Measurements from ENCODE around the gene MDP1. TPM values are rescaled to one million over a fixed set of nuclear protein-coding genes. Genes with fewer than 3 reads are reported as not detected.

The MDP1 gene
- total RNA-seq, 4 donors from 2014 or later, result 11.1 to 17.5 (median 14.4) TPM

DNA sequence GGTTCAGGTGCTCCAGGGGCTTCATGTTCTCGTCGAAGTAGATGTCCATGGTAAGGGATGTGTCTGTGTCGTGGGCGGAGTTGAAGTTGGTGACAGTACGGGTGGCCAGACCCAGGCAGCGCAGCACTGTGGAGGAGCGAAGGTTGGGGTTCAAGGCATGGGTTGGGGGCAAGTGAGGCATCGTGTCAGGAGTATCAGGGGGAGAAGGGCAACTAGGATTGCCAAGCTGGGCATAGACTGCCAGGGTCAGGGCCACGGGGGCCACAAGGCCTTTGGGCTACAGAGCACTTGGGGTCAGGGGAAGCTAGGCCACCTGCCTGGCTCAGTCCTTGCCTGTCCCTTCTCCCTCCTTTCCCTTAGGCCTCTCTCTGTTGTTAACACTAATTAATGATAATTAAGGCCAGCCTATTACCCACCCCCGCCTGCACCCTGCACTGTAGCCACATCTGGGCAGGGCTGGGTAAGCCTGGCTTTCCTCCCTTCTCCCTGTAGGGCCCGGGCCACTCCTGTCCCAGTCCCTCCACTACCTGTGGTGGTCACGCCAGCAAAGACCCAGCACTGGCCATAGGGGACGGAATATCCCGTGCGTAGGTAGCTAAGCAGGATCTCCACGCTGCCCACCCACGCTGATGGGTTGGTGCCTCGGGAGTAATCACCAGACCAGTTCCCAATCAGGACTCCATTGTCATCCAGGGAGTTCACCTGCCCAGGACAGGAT is 42.8 kb upstream of the MDP1 start:
- intact Hi-C loops (cut with DNase I), result no loop called here
- Histone ChIP-seq H3K4me3 (no peak overlapping the region), H3K4me1 (peaks cover 0 to 9% (median 2%) of the 10 kb centered on the region in 4 donors), H3K36me3 (peaks cover 0 to 18% (median 0%) of the 10 kb centered on the region in 4 donors), H3K27ac (replicated peaks in 1 of 4) (no peak overlapping the region), H3K27me3 (no peaks in the 10 kb centered on the region), H3K9me3 (no peaks in the 10 kb centered on the region)
- WGBS, result 90% methylated on average over 15 of the region's 18 CpGs
- no peak for DNase-seq (ENCODE audit: extremely low spot score)
- TF ChIP-seq, protein P1, sequence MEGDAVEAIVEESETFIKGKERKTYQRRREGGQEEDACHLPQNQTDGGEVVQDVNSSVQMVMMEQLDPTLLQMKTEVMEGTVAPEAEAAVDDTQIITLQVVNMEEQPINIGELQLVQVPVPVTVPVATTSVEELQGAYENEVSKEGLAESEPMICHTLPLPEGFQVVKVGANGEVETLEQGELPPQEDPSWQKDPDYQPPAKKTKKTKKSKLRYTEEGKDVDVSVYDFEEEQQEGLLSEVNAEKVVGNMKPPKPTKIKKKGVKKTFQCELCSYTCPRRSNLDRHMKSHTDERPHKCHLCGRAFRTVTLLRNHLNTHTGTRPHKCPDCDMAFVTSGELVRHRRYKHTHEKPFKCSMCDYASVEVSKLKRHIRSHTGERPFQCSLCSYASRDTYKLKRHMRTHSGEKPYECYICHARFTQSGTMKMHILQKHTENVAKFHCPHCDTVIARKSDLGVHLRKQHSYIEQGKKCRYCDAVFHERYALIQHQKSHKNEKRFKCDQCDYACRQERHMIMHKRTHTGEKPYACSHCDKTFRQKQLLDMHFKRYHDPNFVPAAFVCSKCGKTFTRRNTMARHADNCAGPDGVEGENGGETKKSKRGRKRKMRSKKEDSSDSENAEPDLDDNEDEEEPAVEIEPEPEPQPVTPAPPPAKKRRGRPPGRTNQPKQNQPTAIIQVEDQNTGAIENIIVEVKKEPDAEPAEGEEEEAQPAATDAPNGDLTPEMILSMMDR (IDR thresholded peaks at IDR 0.05), result no peak
- TF ChIP-seq POLR2AphosphoS5 (IDR thresholded peaks at IDR 0.05) (no peak), EP300 (IDR thresholded peaks at IDR 0.05) (no peak), POLR2A (IDR thresholded peaks at IDR 0.05; ENCODE audit: low read depth) (no peak)

DNA sequence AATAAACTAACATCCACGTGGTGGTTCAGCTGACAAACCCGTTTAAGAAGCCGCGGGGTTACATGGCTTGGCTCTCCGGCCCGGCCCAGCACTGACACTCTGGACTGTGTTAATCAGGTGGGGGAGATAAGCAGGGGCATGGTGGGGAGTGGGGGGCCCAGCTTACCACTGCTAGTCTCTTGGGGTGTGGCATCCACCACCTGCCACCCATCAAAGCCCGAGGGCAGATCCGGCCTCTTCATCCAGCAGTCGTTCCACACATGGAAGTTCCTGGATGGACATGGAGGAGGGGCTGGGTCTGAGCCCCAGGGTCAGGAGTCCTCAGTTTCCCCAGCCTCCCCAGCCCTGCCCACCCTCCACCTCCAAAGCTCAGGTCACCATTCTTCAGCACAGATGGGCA is 42.3 kb upstream of the MDP1 start:
- H3K4me1 ChIP-seq, result peaks cover 0 to 9% (median 2%) of the 10 kb centered on the region in 4 donors
- 85% methylated on average over 9 of the region's 9 CpGs for WGBS
- H3K27ac ChIP-seq (replicated peaks in 1 of 4), result no peak overlapping the region
- H3K36me3 ChIP-seq, result peaks cover 0 to 21% (median 0%) of the 10 kb centered on the region in 4 donors
- no peak for TF ChIP-seq POLR2A (IDR thresholded peaks at IDR 0.05; ENCODE audit: low read depth)
- TF ChIP-seq, protein P1 (IDR thresholded peaks at IDR 0.05), result no peak
- no peak for TF ChIP-seq POLR2AphosphoS5 (IDR thresholded peaks at IDR 0.05)
- no peak for TF ChIP-seq EP300 (IDR thresholded peaks at IDR 0.05)
- H3K9me3 ChIP-seq, result no peaks in the 10 kb centered on the region
- no peaks in the 10 kb centered on the region for H3K27me3 ChIP-seq
- intact Hi-C loops (cut with DNase I), result no loop called here
- no peak for DNase-seq (ENCODE audit: extremely low spot score)
- no peak overlapping the region for H3K4me3 ChIP-seq

DNA sequence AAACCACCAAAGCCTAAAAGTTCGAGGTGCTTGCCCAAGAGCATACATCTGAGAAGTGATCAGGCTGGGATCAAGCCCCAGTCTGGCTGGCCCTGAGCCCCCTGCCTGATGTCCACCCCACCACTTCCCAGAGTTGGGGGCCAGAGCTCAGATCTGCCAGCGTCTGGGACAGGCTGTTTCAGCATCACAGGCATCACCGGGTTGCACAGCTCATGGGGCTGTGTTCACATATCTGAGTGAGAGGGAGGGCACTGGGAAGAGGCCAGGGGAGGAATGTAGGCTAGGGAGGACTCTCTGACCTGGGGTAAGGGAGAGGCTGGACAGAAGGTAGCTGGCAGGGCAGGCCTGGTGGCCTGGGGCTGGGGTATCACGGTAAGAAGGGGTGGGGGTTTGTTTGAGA is 41.1 kb upstream of the MDP1 start:
- no peak overlapping the region for H3K27ac ChIP-seq (replicated peaks in 1 of 4)
- H3K27me3 ChIP-seq, result no peaks in the 10 kb centered on the region
- H3K36me3 ChIP-seq, result peaks cover 0 to 26% (median 0%) of the 10 kb centered on the region in 4 donors
- peaks cover 0 to 9% (median 2%) of the 10 kb centered on the region in 4 donors for H3K4me1 ChIP-seq
- H3K4me3 ChIP-seq, result no peak overlapping the region
- no peak for DNase-seq (ENCODE audit: extremely low spot score)
- H3K9me3 ChIP-seq, result no peaks in the 10 kb centered on the region
- WGBS, result 76% methylated on average over 4 of the region's 4 CpGs
- intact Hi-C loops (cut with DNase I), result no loop called here
- TF ChIP-seq POLR2A (IDR thresholded peaks at IDR 0.05; ENCODE audit: low read depth), result no peak
- TF ChIP-seq EP300 (IDR thresholded peaks at IDR 0.05), result no peak
- TF ChIP-seq POLR2AphosphoS5 (IDR thresholded peaks at IDR 0.05), result no peak
- TF ChIP-seq, protein P1 (IDR thresholded peaks at IDR 0.05), result no peak

DNA sequence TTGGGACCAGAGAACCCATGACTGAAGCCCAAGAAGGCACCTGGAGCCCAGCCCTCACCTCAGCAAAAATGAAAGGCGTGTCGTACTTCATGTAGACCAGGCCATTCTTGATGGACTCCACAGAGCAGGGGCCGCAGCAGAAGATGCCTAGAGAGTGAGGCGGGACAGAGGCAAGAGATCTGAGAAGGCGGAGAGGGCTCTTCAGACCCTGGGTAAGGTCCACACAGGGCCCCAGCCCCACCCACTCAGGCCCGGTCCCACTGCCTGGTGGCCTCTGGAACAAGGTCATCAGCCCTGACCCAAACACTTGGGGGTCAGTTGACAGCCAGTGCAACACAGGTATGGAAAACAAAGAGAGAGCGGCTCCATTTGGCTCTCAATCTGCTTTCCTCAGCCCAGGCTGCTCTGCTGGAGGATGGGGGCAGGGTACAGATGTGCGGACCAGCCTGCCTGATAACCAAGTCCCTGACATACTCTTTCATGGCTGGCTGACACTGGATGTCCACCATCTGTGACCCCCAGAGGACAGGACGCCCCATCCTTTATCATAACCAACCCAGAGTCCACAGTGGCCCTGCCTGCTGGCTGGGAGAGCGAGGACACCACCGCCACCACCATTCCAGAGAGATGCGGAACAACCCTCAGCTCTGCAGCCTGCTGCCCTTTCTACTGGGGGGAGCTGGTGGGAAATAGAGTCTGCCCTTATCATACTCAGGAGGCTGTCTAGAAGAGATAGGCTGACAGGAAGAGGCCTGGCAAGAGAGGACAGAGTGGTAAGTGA is 40.3 kb upstream of the MDP1 start:
- no peak overlapping the region for H3K27ac ChIP-seq (replicated peaks in 1 of 4)
- peaks cover 0 to 9% (median 2%) of the 10 kb centered on the region in 4 donors for H3K4me1 ChIP-seq
- no peak overlapping the region for H3K4me3 ChIP-seq
- no peaks in the 10 kb centered on the region for H3K27me3 ChIP-seq
- TF ChIP-seq POLR2AphosphoS5 (IDR thresholded peaks at IDR 0.05), result no peak
- TF ChIP-seq EP300 (IDR thresholded peaks at IDR 0.05), result no peak
- no peak for TF ChIP-seq POLR2A (IDR thresholded peaks at IDR 0.05; ENCODE audit: low read depth)
- TF ChIP-seq, protein P1 (IDR thresholded peaks at IDR 0.05), result no peak
- WGBS, result 87% methylated on average over 9 of the region's 12 CpGs
- H3K36me3 ChIP-seq, result peaks cover 0 to 26% (median 0%) of the 10 kb centered on the region in 4 donors
- DNase-seq (ENCODE audit: extremely low spot score), result no peak
- intact Hi-C loops (cut with DNase I), result no loop called here
- H3K9me3 ChIP-seq, result no peaks in the 10 kb centered on the region
